DOHH2 (cell line): ENCODE data around the gene AK1.

ENCODE experiments used
- CTCF ChIP-seq: fragments of 200-600 bp; sonication (generic); IDR thresholded peaks from one replicate; pipeline ENCODE4 v1.5.1; 2014; ENCODE audit warnings: antibody characterized with exemption, mild to moderate bottlenecking, low read depth, low read length; ENCODE audit not compliant: poor library complexity, severe bottlenecking
- EZH2phosphoT487 ChIP-seq: fragments of 200-600 bp; sonication (generic); IDR thresholded peaks from 2 replicates; pipeline ENCODE4 v1.6.1; 2017; ENCODE audit warnings: borderline replicate concordance, mild to moderate bottlenecking, antibody characterized with exemption, low read length, moderate library complexity, mixed read lengths

DNA sequence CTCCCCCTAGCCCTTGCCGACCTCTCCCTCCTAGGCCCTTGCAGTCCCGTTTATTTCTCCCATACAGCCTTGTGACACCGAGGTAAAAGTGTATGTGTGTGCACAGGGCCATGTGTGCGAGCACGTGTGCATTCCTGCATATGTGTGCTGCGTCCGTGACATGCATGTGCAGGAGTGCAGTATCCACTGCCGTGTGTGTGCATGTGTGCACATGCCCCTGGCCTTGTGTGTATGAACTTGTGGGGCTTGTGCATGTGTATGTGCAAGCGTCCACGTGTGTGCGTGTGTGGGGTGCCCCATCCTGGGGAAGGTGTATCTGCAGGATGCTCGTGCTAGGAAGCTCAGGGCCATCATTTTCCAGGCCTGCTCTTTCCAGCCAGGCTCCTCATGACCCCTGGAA is 6.6 kb downstream of the AK1 start:
- TF ChIP-seq CTCF (no peak), EZH2phosphoT487 (no peak)
